Measurements from ENCODE around the gene CPLANE2.

DNA sequence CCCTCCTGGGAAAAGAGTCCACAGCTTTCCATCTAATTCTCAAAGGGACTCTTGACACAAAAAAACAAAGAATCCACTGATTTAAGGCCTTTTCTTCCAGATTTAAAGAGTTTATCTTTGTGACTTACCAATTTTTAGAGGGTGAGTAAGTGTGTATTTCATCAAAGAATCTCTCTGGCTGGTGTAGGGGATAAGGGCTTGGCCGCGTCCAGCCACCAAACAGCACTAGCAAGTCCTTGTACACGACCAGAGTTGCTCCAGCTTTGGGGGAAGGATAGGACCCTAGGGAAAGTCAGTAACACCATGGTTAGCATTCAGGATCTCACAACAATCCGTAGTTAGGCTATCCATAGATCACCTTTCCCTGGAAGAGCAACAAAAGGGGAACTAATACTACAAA is 19.5 kb upstream of the CPLANE2 start:
- TF ChIP-seq, protein P1, sequence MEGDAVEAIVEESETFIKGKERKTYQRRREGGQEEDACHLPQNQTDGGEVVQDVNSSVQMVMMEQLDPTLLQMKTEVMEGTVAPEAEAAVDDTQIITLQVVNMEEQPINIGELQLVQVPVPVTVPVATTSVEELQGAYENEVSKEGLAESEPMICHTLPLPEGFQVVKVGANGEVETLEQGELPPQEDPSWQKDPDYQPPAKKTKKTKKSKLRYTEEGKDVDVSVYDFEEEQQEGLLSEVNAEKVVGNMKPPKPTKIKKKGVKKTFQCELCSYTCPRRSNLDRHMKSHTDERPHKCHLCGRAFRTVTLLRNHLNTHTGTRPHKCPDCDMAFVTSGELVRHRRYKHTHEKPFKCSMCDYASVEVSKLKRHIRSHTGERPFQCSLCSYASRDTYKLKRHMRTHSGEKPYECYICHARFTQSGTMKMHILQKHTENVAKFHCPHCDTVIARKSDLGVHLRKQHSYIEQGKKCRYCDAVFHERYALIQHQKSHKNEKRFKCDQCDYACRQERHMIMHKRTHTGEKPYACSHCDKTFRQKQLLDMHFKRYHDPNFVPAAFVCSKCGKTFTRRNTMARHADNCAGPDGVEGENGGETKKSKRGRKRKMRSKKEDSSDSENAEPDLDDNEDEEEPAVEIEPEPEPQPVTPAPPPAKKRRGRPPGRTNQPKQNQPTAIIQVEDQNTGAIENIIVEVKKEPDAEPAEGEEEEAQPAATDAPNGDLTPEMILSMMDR (conservative IDR thresholded peaks at IDR 0.05; ENCODE audit: low read length): no peak
- no peak for TF ChIP-seq EZH2phosphoT487 (IDR thresholded peaks at IDR 0.05; ENCODE audit: borderline replicate concordance, low read depth, low read length)

Data from OCI-LY7 (cell line).